Stimulated activated CD8-positive, alpha-beta memory T cell treated with anti-CD3 and anti-CD28 coated beads, Interleukin-15, amount 100 ng/mL, for 4 hours (primary cell): ENCODE results near the gene CACNA1B.

Experiments used
- DNase-seq, 2 donors: peaks; one replicate each; pipeline ENCODE4 v3.0.0-alpha.2; 2020; ENCODE audit warnings: low read depth in 2 of 2

CACNA1B gene

DNA sequence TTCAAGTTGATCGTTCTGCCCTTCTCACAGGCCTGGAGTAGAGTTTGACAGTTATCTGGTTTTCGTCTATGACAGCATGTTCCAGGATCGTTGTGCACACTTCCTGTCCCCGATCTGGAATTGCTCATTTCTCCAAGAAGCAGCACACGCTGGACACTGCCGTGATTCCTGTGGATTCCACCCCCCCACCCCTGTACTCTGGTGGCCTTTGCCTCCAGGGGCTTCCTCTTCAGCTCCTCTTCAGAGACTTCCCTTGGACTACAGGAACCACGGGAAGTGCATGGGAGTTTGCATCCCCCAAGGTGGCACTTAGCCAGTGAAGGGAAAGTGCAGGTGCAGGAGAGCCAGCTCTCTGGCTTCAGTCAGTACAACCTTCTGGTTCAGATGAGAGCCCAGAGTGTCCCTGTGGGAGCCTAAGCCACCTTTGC lies 160.7 kb downstream of the CACNA1B start:
- no peak for DNase-seq

DNA sequence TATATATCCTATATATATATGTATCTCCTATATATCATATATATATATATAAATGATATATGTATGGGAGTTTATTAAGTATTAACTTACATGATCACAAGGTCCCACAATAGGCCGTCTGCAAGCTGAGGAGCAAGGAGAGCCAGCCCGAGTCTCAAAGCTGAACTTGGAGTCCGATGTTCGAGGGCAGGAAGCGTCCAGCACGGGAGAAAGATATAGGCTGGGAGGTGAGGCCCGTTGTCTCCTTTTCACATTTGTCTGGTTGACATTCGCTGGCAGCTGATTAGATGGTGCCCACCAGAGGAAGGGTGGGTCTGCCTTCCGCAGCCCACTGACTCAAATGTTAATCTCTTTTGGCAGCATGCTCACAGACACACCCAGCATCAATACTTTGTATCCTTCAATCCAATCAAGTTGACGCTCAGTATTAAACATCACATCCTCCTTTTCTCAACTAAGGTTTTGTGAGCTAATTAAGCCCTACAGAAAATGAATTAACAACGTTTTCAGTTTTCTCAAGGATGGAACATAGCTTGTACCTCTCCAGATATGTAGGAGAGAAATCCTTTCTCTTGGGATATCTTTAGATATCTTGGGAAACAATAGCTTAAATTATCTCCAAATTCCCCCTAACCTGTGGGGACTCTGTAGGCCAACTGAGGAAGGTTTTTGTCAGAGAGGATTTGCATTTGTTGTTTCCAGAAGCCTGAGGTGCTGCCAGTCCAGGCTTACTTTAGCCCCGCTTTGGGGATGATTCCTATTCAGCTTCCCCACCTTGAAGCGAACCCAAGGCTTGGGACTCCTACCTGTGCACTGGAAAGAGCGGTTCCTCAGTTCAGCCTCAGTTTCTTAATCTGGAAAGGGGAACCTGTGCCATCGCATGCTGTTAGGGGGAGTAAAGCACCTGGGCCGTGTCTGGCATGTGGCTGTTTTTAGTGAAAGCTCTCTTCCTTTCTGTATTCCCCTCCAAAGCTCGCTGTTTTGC lies 163.2 kb downstream of the CACNA1B start:
- DNase-seq = no peak

DNA sequence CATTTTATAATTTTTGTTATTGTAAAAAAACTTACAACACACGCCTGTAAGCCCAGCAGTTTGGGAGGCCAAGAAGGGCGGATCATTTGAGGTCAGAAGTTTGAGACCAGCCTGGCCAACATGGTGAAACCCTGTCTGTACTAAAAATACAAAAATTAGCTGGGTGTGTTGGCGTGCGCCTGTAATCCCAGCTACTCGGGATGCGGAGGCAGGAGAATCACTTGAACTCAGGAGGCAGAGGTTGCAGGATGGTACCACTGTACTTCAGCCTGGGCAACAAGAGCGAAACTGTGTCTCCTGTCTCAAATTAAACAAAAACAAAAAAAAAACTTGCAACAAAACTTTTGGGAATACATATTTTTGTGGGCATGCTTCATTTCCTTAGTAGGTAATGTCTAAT lies 164.6 kb downstream of the CACNA1B start:
- no peak for DNase-seq

GRCh38 chr9:138042640-138043039 lies 165.1 kb downstream of the CACNA1B start:
- DNase-seq = no peak

DNA sequence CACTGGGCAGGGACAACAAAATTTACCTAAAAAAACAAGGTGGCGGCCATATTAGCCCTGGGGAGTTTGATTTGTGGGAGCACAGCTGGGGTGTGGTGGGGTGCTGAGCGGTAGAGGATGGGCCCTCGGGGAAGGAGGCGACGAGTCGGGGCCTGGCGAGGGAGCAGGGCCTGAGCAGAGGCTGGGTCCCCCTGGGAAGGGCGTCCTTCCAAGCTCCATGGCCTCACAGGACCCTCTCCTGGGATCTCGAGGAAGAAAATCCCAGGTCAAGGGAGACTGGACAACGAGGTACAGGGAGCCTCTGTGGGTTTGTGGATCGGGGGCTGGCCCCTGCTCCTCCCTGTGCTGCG lies 165.5 kb downstream of the CACNA1B start:
- no peak for DNase-seq

DNA sequence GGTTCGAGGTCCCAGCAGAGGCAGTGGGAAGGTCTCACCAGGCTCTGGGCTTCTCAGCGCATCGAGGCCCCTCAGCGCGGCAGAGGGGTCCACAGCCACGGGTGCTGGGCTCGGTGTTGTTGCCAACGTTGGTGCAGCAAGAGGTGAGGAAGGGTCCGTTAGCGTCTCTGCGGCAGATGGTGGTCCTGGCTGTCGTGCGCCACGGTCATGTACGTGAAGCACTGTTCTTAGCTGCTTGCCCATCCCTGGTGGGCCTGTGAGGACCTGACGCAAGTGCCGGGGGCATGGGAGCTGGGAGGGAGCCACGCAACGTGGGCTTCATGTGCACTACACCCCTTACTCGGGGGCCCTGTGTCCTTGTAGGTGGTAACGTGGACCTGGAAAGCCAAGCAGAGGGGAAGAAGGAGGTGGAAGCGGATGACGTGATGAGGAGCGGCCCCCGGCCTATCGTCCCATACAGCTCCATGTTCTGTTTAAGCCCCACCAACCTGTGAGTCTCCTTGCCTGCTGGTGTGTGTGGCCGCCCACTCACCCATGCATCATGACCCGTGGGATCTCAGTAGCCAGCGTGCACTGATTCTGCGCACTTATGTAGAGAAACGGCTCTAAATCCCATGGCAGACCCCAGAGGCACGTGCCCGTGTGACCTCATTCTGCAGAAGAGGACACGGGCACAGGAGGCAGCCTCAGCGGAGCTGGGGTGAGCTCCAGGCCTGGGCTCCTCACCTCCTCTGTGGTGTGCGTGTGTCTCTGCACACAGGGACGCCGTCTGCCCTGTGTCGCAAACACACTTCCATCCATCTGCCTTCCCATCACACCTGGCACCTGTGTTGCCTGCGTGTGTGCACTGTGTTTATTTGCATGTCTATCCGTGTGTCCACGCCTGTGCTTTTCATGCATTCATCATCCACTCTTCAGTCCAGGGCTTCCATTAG lies 166.1 kb downstream of the CACNA1B start:
- no peak for DNase-seq

- no peak for DNase-seq
Observed at GRCh38 chr9:138044485-138045383, 167.2 kb downstream of the CACNA1B start.

DNA sequence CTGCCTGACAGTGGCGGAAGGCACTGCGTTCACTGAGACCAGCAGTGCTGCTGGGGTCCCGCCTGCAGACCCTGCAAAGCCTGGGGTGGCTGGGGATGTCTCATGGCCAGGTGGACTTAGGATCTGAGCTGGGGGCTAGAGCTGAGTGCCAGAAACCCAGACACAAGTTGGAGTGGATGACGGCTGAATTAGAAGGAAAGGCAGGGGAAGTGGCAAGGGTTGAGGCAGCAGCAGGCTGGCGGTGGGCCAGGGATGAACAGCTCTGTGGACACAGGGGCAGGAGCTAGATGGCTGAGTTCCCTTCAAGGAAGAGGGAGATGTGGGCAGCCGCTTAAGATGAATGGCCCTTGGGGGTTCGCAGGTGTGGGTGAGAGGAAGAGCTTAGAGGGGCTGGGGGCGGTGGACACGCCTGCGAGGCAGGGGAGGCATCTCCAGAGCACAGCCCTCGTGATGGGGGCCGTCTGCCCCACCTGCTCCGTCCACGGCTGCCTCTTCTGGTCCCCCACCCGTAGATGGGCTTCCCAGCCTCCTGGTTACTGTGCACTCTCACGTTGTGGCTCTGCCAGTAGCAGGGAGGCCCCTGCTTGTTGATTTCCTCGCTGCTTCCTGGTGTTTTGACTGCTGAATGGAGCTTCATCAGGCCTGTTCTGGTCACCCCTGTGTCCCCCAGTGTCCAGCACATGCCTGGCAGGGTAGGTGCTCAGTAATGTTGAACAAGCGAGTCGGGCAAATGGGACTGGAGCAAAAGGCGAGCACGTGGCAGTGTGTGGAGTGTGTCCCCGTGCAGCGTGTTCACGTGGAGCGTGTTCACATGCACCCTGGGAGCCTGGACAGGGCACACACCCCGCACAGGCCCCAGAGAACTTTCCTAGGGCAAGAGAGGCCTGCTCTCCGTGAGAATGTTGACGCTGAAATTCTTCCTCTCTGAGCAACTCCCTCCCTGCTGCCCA lies 168.2 kb downstream of the CACNA1B start:
- no peak for DNase-seq

DNA sequence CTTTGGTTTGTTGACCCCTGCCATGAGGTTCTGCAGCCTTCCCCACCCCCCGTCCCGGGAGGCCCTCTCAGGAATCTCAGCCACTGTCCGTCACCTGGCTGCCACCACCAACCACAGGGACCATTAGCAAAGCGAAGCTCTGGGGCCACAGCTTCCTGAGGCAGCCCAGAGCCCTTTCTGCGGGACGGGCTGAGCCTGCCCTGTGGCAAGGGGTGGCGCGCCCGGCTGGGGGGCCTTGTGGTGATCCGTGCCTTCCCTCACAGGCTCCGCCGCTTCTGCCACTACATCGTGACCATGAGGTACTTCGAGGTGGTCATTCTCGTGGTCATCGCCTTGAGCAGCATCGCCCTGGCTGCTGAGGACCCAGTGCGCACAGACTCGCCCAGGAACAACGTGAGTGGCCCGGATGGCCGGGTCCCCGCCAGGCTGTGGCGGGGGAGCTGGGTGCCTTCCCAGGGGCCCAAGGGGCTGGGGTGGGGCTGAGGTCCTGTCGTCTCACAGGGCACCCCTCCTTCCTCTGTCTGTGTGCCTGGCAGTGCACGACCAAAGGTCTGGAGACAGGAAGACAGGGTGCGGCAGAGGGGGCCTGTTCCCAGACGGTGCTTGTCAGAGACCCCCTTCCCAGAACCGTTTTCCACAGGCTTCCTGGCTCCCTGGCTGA lies 169.2 kb downstream of the CACNA1B start:
- no peak for DNase-seq

- DNase-seq = no peak
Observed at GRCh38 chr9:138047469-138048040, 170.0 kb downstream of the CACNA1B start.

GRCh38 chr9:138048184-138048583 lies 170.6 kb downstream of the CACNA1B start:
- DNase-seq = no peak

GRCh38 chr9:138049085-138049778 lies 171.7 kb downstream of the CACNA1B start:
- DNase-seq = no peak

DNA sequence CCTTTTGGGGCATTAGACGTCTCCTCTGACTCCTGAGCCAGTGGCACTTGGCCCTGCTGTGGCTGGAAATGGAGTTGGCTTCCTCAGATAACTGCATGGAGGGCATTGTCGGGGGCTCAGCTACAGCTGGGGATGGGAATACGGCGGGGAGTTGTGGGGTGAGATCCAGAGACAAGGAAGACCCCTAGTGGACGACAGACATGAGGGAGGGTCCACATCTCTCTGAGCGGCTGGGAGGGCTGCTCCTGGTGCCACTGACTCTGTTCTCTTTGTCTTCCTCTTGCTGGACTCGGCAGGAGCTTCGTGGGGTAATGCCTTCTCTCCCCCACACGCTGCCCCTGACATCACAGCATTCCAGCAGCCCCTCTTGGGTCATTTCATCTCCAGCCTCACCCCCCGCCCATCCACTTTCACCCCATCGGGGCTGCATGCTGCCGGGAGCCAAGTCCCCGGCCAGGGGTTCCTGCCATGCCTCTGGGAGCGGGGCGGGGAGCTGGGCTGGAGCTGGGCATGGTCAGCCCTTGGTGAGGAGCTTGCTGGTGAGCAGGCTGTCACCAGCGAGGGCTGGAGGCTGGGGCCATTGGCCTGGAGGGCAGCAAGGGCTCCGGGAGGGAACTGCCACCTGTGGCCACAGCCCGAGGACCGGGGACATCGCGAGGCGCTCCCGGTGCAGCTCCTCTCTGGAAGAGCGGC lies 172.3 kb downstream of the CACNA1B start:
- no peak for DNase-seq

DNA sequence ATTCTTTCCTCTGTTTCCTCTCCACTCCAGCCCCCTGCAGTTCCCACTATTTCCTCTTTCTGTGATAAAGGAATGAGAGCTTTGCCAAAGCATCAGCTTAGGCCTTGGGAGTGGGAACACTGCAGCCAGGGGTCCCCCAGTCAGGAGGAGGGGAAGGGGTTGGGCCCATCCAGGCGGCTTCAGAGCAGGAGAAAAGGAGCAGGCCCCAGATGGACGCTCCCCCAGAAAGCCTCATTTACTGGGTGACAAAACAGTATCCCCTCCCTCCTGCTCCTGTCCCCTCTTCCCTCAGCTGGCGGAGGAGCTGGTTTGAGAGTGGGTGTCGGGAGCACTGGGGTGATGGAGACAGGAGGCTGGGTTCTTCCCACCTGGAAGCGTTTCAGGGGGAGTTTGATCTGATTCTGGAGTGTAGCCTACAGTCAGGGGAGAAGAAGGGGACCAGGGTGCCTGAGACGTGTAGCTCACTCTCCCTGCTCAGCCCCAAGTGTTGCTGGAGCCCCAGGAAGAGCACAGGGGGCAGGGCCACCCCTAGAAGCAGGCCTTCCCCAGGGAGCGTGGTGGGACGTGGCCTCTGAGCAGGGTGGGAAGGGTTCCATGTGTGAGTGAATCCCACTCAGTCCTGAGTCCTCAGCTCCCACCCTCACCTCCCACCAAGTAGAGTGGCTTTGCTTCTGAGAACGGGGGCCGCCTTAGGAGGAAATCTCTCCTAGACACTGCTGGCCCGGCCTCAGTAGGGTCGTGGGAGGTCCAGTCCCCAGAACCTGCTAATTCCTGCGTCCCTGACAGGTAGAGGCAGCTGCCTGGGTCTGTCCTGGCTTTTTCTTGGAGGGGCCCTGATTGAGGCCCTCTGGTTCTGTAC lies 173.1 kb downstream of the CACNA1B start:
- no peak for DNase-seq

DNA sequence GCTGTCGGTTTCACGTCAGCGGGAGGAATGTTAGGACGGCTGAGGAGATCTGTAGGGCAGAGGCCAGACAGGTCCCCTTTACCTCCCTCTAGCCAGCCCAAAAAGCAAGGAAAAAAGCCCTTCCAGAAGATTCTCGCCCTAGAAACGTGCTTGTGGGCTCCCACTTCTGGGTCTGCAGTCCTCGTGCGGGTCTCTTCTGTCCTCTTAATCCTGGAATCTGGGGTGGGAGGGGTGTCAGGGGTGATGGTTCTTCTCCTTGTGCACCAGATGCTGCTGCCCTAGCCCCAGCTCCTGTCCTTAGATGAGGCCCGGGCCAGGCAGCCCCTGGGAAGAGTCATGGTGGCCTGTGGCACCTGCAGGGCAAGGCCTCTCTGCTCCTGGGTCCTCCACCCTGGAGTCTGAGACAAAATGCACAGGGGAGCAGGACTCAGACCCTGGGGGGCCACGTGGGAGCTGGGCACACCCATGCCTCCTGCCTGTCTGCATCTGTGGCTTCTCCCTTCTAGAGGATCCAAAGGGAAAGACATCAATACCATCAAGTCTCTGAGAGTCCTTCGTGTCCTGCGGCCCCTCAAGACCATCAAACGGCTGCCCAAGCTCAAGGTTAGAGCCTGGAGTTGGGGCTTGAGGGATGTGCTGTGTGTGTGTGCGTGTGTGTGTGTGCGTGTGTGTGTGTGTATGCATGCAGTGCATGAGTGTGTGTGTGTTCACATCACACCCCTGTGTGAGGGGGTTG lies 174.2 kb downstream of the CACNA1B start:
- no peak for DNase-seq

- DNase-seq = no peak
Observed at GRCh38 chr9:138052322-138052615, 174.7 kb downstream of the CACNA1B start.
